Measurements from ENCODE around the gene STX4.

DNA sequence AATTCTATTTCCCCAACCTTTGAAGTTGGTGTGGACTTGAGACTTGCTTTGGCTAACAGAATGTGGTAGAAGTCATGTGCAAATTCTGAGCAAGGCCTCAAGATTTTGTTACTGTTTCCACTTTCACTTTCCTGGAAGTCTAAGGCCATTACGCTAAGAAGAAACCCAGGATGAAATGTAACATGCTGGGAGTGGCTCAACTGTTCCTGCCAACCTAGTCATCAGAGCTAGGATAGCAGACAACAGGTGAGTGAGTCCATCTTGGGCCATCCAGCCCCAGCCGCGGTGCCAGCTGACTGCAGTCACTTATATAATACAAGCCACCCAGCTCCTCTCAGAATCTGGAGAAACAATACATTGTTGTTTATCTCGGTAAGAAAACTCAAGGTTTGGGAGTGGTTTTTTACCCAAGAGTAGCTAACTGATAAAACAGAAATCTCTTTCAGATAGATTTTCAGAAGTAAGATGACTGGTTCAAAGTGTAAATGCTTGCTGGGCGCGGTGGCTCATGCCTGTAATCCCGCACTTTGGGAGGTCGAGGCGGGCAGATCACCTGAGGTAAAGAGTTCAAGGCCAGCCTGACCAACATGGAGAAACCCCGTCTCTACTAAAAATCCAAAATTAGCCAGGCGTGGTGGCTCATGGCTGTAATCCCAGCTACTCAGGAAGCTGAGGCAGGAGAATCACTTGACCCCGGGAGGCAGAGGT, 10.7 kb upstream of the STX4 start:
- TF ChIP-seq CTCF (IDR thresholded peaks at IDR 0.05) (no peak), POLR2AphosphoS5 (IDR thresholded peaks at IDR 0.05) (no peak)

Measured in breast epithelium (tissue), 3 donors.